GM23338 (cell line): Measurements from ENCODE around the gene TPO. TPM values are rescaled to one million over a fixed set of nuclear protein-coding genes. Genes with fewer than 3 reads are reported as not detected.

ENCODE experiments used
- ATAC-seq: fragments of 200-7000 bp; cut with Tn5 transposase; 3 replicates; pipeline ENCODE4 v1.9.1; 2020
- DNase-seq: peaks from one replicate; pipeline ENCODE4 v3.0.0-alpha.2; 2015; ENCODE audit warnings: low spot score
- H2AFZ ChIP-seq: fragments of 200-600 bp; sonication (generic); 2 replicates; pipeline ENCODE4 v1.8.0; 2016; ENCODE audit warnings: antibody characterized with exemption, mild to moderate bottlenecking, moderate library complexity
- H3F3A ChIP-seq: fragments of 200-600 bp; sonication (generic); replicated peaks from 2 replicates; pipeline ENCODE4 v1.8.0; 2017; ENCODE audit warnings: antibody characterized with exemption, mixed run types, low read depth
- H3K27ac ChIP-seq: fragments of 200-600 bp; sonication (generic); 2 replicates; pipeline ENCODE4 v1.6.1; 2016; ENCODE audit warnings: low read depth
- H3K27me3 ChIP-seq: fragments of 200-600 bp; sonication (generic); 2 replicates; pipeline ENCODE4 v1.8.0; 2016; ENCODE audit warnings: mild to moderate bottlenecking, mixed run types, moderate library complexity; ENCODE audit not compliant: insufficient read depth
- H3K36me3 ChIP-seq: fragments of 200-600 bp; sonication (generic); 2 replicates; pipeline ENCODE4 v1.8.0; 2016; ENCODE audit warnings: mild to moderate bottlenecking; ENCODE audit not compliant: insufficient read depth
- H3K4me1 ChIP-seq: fragments of 200-600 bp; sonication (generic); 2 replicates; pipeline ENCODE4 v1.8.0; 2016; ENCODE audit warnings: mild to moderate bottlenecking, moderate library complexity; ENCODE audit not compliant: insufficient read depth
- H3K4me2 ChIP-seq: fragments of 200-600 bp; sonication (generic); 2 replicates; pipeline ENCODE4 v1.7.1; 2017; ENCODE audit warnings: mixed run types
- H3K4me3 ChIP-seq: fragments of 200-600 bp; sonication (generic); 2 replicates; pipeline ENCODE4 v1.6.1; 2016; ENCODE audit warnings: mixed run types
- H3K79me2 ChIP-seq: fragments of 200-600 bp; sonication (generic); replicated peaks from 2 replicates; pipeline ENCODE4 v1.8.0; 2017; ENCODE audit warnings: mild to moderate bottlenecking; ENCODE audit not compliant: insufficient read depth
- H3K9me2 ChIP-seq: fragments of 200-600 bp; sonication (generic); 2 replicates; pipeline ENCODE4 v1.8.0; 2017; ENCODE audit not compliant: insufficient read depth
- H4K20me1 ChIP-seq: fragments of 200-600 bp; sonication (generic); replicated peaks from 2 replicates; pipeline ENCODE4 v1.8.0; 2017; ENCODE audit warnings: mild to moderate bottlenecking; ENCODE audit not compliant: insufficient read depth
- H3K27ac Mint-ChIP-seq: 2 replicates; pipeline ENCODE4 v1.8.0; 2020; ENCODE audit warnings: inconsistent platforms, mild to moderate bottlenecking, moderate library complexity, mixed read lengths
- H3K27me3 Mint-ChIP-seq: 3 replicates; pipeline ENCODE4 v1.8.0; 2022; ENCODE audit warnings: low read depth, mild to moderate bottlenecking, moderate library complexity, mixed read lengths, inconsistent platforms; ENCODE audit not compliant: insufficient read depth, poor library complexity
- H3K36me3 Mint-ChIP-seq: 3 replicates; pipeline ENCODE4 v1.8.0; 2021; ENCODE audit warnings: low read depth, mild to moderate bottlenecking, inconsistent platforms, moderate library complexity, mixed read lengths
- H3K4me1 Mint-ChIP-seq: 3 replicates; pipeline ENCODE4 v1.8.0; 2020; ENCODE audit warnings: mild to moderate bottlenecking, inconsistent platforms, mixed read lengths
- H3K4me3 Mint-ChIP-seq: 3 replicates; pipeline ENCODE4 v1.8.0; 2021; ENCODE audit warnings: moderate library complexity, mild to moderate bottlenecking, inconsistent platforms, mixed read lengths
- H3K9me3 Mint-ChIP-seq: 3 replicates; pipeline ENCODE4 v1.8.0; 2020; ENCODE audit warnings: moderate library complexity, mild to moderate bottlenecking, inconsistent platforms, mixed read lengths
- CTCF ChIP-seq, 2 experiments: fragments of 200-600 bp in 1 of 2; sonication (generic) in 1 of 2; conservative IDR thresholded peaks; 2 replicates each; pipeline versions ENCODE4 v1.5.1 to v1.6.1; 2016 to 2017; ENCODE audit warnings: antibody characterized with exemption in 2 of 2, low read depth in 2 of 2, mild to moderate bottlenecking in 2 of 2, moderate library complexity in 1 of 2
- ETS1 ChIP-seq: IDR thresholded peaks from 2 replicates; pipeline ENCODE4 v1.6.1; 2016; ENCODE audit warnings: antibody characterized with exemption
- EZH2 ChIP-seq: fragments of 200-600 bp; sonication (generic); IDR thresholded peaks from one replicate; pipeline ENCODE4 v1.8.0; 2017; ENCODE audit warnings: antibody characterized with exemption, mild to moderate bottlenecking, low read depth; ENCODE audit not compliant: unreplicated experiment
- EZH2phosphoT487 ChIP-seq: fragments of 200-600 bp; sonication (generic); IDR thresholded peaks from one replicate; pipeline ENCODE4 v1.8.1; 2018; ENCODE audit warnings: antibody characterized with exemption; ENCODE audit not compliant: unreplicated experiment
- NANOG ChIP-seq: IDR thresholded peaks from 2 replicates; pipeline ENCODE4 v1.6.1; 2016; ENCODE audit warnings: antibody characterized with exemption, borderline replicate concordance
- POLR2AphosphoS5 ChIP-seq: IDR thresholded peaks from 2 replicates; pipeline ENCODE4 v1.6.1; 2016; ENCODE audit warnings: antibody characterized with exemption, low read depth
- REST ChIP-seq: IDR thresholded peaks from one replicate; pipeline ENCODE4 v1.6.1; 2018; ENCODE audit warnings: antibody characterized with exemption; ENCODE audit not compliant: unreplicated experiment
- STAT1 ChIP-seq: IDR thresholded peaks from one replicate; pipeline ENCODE4 v1.6.1; 2016; ENCODE audit warnings: antibody characterized with exemption; ENCODE audit not compliant: unreplicated experiment
- ZNF114 ChIP-seq: fragments of 250-450 bp; sonication (Bioruptor Pico); IDR thresholded peaks from 2 replicates; pipeline ENCODE4 v1.5.0; 2020; ENCODE audit warnings: mild to moderate bottlenecking, moderate library complexity
- ZNF331 ChIP-seq: fragments of 250-450 bp; sonication (Bioruptor Pico); IDR thresholded peaks from 2 replicates; pipeline ENCODE4 v1.5.0; 2020; ENCODE audit warnings: low read depth, mild to moderate bottlenecking, moderate library complexity
- ZNF462 ChIP-seq: fragments of 250-450 bp; sonication (Bioruptor Pico); IDR thresholded peaks from 2 replicates; pipeline ENCODE4 v1.5.0; 2020; ENCODE audit warnings: mild to moderate bottlenecking, moderate library complexity
- polyA plus RNA-seq: library from polyadenylated mRNA; unstranded; fragments of >200 nt; fragmentation: Nextera tagmentation; extraction: Ambion mirVana; gene quantifications from 2 replicates; pipeline ENCODE4 v1.2.1, GENCODE V29; 2016
- total RNA-seq: library from RNA; depleted of rRNA; stranded (reverse); fragments of >200 nt; shearing (Covaris generic); gene quantifications from 2 replicates; pipeline ENCODE4 v1.2.3, GENCODE V29; 2014

The TPO gene
- total and polyA plus RNA-seq, 2 experiments from 2014 or later = 0.74 TPM; not detected in 1

GRCh38 chr2:1402064-1402463 is 11.2 kb upstream of the TPO start:
- H3F3A ChIP-seq = no peaks in the 10 kb centered on the region
- peaks cover 5% of the 10 kb centered on the region; the same call in 2 of the 3 replicates for H3K4me1 Mint-ChIP-seq
- H2AFZ ChIP-seq = no peak overlapping the region
- H4K20me1 ChIP-seq = no peaks in the 10 kb centered on the region
- H3K36me3 ChIP-seq = no peaks in the 10 kb centered on the region
- TF ChIP-seq CTCF (conservative IDR thresholded peaks at IDR 0.05; ENCODE audit: low read depth in 2 of 2) (no peak), NANOG (no peak), POLR2AphosphoS5 (no peak), ZNF462 (CRISPR knock-in tag) (no peak), REST (no peak), EZH2phosphoT487 (no peak), EZH2 (no peak), ZNF114 (CRISPR knock-in tag) (no peak), STAT1 (no peak), ETS1 (no peak), ZNF331 (CRISPR knock-in tag) (no peak)
- DNase-seq (no peak), ATAC-seq (no peak)
- H3K4me3 Mint-ChIP-seq = no peak overlapping the region
- H3K27me3 ChIP-seq = no peaks in the 10 kb centered on the region
- H3K4me3 ChIP-seq = no peak overlapping the region
- H3K9me2 ChIP-seq = no peaks in the 10 kb centered on the region
- H3K4me2 ChIP-seq = no peak overlapping the region
- H3K79me2 ChIP-seq = no peaks in the 10 kb centered on the region
- H3K27me3 Mint-ChIP-seq = peaks cover 13% of the 10 kb centered on the region
- H3K36me3 Mint-ChIP-seq = no peaks in the 10 kb centered on the region
- H3K27ac Mint-ChIP-seq = no peak overlapping the region
- peaks cover 4% of the 10 kb centered on the region; the same call in 1 of the 2 replicates for H3K4me1 ChIP-seq
- no peak overlapping the region for H3K27ac ChIP-seq
- H3K9me3 Mint-ChIP-seq = peaks cover 4% of the 10 kb centered on the region
